ENCODE data around the gene EDN2.

Gene EDN2

GRCh38 chr1:41510531-41511238 lies 26.2 kb upstream of the EDN2 start:
- no peak overlapping the region for H3K27ac ChIP-seq
- H3K4me3 ChIP-seq (ENCODE audit: low read depth, low read length): no peak overlapping the region
- H3K27me3 ChIP-seq (ENCODE audit: insufficient read depth, low read depth, severe bottlenecking): no peaks in the 10 kb centered on the region
- TF ChIP-seq, protein P1, sequence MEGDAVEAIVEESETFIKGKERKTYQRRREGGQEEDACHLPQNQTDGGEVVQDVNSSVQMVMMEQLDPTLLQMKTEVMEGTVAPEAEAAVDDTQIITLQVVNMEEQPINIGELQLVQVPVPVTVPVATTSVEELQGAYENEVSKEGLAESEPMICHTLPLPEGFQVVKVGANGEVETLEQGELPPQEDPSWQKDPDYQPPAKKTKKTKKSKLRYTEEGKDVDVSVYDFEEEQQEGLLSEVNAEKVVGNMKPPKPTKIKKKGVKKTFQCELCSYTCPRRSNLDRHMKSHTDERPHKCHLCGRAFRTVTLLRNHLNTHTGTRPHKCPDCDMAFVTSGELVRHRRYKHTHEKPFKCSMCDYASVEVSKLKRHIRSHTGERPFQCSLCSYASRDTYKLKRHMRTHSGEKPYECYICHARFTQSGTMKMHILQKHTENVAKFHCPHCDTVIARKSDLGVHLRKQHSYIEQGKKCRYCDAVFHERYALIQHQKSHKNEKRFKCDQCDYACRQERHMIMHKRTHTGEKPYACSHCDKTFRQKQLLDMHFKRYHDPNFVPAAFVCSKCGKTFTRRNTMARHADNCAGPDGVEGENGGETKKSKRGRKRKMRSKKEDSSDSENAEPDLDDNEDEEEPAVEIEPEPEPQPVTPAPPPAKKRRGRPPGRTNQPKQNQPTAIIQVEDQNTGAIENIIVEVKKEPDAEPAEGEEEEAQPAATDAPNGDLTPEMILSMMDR (IDR thresholded peaks at IDR 0.05; ENCODE audit: low read depth, low read length): no peak
- H3K9me3 ChIP-seq (ENCODE audit: severe bottlenecking): no peaks in the 10 kb centered on the region
- DNase-seq: no peak
- H3K36me3 ChIP-seq: peaks cover 11% of the 10 kb centered on the region

DNA sequence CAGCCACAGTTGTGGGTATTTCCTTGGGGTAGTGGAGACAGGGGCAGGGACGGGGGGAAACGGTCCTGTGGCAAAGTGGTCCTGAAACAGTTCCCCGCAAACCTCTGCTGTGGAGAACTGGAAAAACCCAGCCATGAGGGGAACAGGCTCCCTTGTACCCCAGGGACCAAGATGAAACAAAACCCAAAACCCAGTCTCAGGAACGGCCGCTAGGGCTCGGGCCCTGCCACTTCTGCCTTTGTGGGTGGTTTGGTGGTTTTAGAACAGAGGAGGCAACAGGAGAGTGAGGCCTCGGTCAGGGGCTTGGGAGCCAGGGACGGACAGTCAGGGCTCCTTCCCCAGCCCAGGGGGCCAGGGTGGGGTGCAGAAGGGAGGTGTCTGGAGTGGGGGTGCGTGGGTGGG lies 24.8 kb upstream of the EDN2 start:
- Histone ChIP-seq H3K27me3 (ENCODE audit: insufficient read depth, low read depth, severe bottlenecking) (no peaks in the 10 kb centered on the region), H3K9me3 (ENCODE audit: severe bottlenecking) (no peaks in the 10 kb centered on the region), H3K4me3 (ENCODE audit: low read depth, low read length) (no peak overlapping the region), H3K36me3 (peaks cover 11% of the 10 kb centered on the region), H3K27ac (no peak overlapping the region)
- DNase-seq: no peak
- TF ChIP-seq, protein P1 (IDR thresholded peaks at IDR 0.05; ENCODE audit: low read depth, low read length): no peak

DNA sequence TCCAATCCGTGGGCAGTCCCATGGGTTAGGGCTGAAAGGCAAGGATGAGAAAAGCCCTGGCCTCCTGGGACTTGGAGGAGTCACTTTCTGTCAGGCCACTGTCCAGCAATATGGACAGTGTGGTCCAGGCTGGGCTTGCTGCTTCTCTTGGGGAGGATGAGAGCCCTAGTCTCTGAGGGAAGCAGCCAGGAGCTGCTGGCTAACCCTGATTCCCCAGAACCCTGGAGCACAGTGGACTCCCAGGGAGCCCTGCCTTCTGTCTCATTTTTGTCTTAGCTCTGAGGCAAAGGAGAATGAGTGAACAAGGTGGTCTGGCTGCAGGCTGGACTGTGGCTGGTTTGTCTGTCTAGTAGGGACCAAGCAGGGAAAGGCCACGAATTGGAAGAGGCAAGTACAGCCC lies 23.8 kb upstream of the EDN2 start:
- no peak overlapping the region for H3K4me3 ChIP-seq (ENCODE audit: low read depth, low read length)
- H3K27ac ChIP-seq: no peak overlapping the region
- DNase-seq: no peak
- no peaks in the 10 kb centered on the region for H3K9me3 ChIP-seq (ENCODE audit: severe bottlenecking)
- TF ChIP-seq, protein P1 (IDR thresholded peaks at IDR 0.05; ENCODE audit: low read depth, low read length): no peak
- H3K36me3 ChIP-seq: peaks cover 11% of the 10 kb centered on the region
- H3K27me3 ChIP-seq (ENCODE audit: insufficient read depth, low read depth, severe bottlenecking): no peaks in the 10 kb centered on the region

- Histone ChIP-seq H3K9me3 (ENCODE audit: severe bottlenecking) (no peaks in the 10 kb centered on the region), H3K27ac (no peak overlapping the region), H3K27me3 (ENCODE audit: insufficient read depth, low read depth, severe bottlenecking) (no peaks in the 10 kb centered on the region), H3K36me3 (peaks cover 8% of the 10 kb centered on the region; the same call in 1 of the 2 replicates), H3K4me3 (ENCODE audit: low read depth, low read length) (no peak overlapping the region)
- DNase-seq: no peak
- TF ChIP-seq, protein P1 (IDR thresholded peaks at IDR 0.05; ENCODE audit: low read depth, low read length): no peak
These were observed 23.4 kb upstream of the EDN2 start for GRCh38 chr1:41507836-41508235.

DNA sequence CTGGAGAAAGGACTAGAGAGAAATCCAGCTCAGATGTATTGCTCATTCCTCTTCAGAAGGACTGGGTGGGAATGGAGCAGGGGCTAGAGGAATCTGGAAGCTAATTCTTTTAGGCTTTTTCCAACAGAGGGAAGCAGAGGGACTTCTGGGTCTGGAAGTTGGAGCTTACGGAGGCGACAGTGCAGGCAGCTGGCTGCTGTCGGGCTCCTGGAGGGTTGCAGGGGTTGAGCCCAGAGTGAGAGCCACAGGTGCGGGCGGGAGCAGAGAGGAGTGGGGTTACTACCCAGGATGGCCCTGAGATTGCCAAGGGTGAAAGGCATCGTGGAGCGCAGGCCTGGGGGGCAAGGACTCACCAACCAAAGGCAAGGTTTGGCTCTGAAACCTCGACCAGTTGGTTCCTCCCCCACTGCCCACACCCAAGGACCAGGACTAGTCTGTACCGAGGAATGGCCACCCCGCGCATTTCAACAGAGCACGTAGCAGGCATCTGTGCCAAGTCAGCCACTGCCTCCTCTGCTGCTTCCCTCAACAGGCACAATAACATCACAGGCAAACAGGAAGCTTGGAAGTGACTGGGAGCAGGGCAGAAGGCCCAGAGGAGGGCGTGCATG lies 22.7 kb upstream of the EDN2 start:
- no peaks in the 10 kb centered on the region for H3K27me3 ChIP-seq (ENCODE audit: insufficient read depth, low read depth, severe bottlenecking)
- no peak overlapping the region for H3K4me3 ChIP-seq (ENCODE audit: low read depth, low read length)
- TF ChIP-seq, protein P1 (IDR thresholded peaks at IDR 0.05; ENCODE audit: low read depth, low read length): no peak
- peaks cover 5% of the 10 kb centered on the region; the same call in 1 of the 2 replicates for H3K36me3 ChIP-seq
- H3K9me3 ChIP-seq (ENCODE audit: severe bottlenecking): no peaks in the 10 kb centered on the region
- peak; percentile 44 for DNase-seq
- H3K27ac ChIP-seq: no peak overlapping the region

All from WERI-Rb-1 (cell line).